ENCODE data around the gene PRR5L.

The PRR5L gene

GRCh38 chr11:36365907-36366306 is 69.8 kb downstream of the PRR5L start:
- no peak for DNase-seq (ENCODE audit: low read depth)
- H3K4me3 ChIP-seq (ENCODE audit: control insufficient read depth, low read depth, low read length): no peak overlapping the region
- no peak for TF ChIP-seq CTCF (conservative IDR thresholded peaks at IDR 0.05; ENCODE audit: control insufficient read depth, insufficient read depth, low read depth, low read length)

GRCh38 chr11:36367806-36368680 is 72.0 kb downstream of the PRR5L start:
- TF ChIP-seq CTCF (conservative IDR thresholded peaks at IDR 0.05; ENCODE audit: control insufficient read depth, insufficient read depth, low read depth, low read length): no peak
- H3K4me3 ChIP-seq (ENCODE audit: control insufficient read depth, low read depth, low read length): no peak overlapping the region
- DNase-seq (ENCODE audit: low read depth): no peak

- TF ChIP-seq CTCF (conservative IDR thresholded peaks at IDR 0.05; ENCODE audit: control insufficient read depth, insufficient read depth, low read depth, low read length): no peak
- no peak overlapping the region for H3K4me3 ChIP-seq (ENCODE audit: control insufficient read depth, low read depth, low read length)
These were observed 75.1 kb downstream of the PRR5L start for GRCh38 chr11:36371181-36371580.

GRCh38 chr11:36371590-36371989 is 75.5 kb downstream of the PRR5L start:
- TF ChIP-seq CTCF (conservative IDR thresholded peaks at IDR 0.05; ENCODE audit: control insufficient read depth, insufficient read depth, low read depth, low read length): no peak
- no peak overlapping the region for H3K4me3 ChIP-seq (ENCODE audit: control insufficient read depth, low read depth, low read length)
- no peak for DNase-seq (ENCODE audit: low read depth)

More at GRCh38 chr11:36371181-36371580, 75.1 kb downstream of the PRR5L start:
- DNase-seq (ENCODE audit: low read depth): no peak

GRCh38 chr11:36372101-36372771 is 76.1 kb downstream of the PRR5L start:
- DNase-seq (ENCODE audit: low read depth): peak; percentile 87
- no peak overlapping the region for H3K4me3 ChIP-seq (ENCODE audit: control insufficient read depth, low read depth, low read length)
- no peak for TF ChIP-seq CTCF (conservative IDR thresholded peaks at IDR 0.05; ENCODE audit: control insufficient read depth, insufficient read depth, low read depth, low read length)

GRCh38 chr11:36373016-36374010 is 77.2 kb downstream of the PRR5L start:
- DNase-seq (ENCODE audit: low read depth): peak; percentile 80
- H3K4me3 ChIP-seq (ENCODE audit: control insufficient read depth, low read depth, low read length): no peak overlapping the region
- no peak for TF ChIP-seq CTCF (conservative IDR thresholded peaks at IDR 0.05; ENCODE audit: control insufficient read depth, insufficient read depth, low read depth, low read length)

Measured in fibroblast of mammary gland (primary cell).